Esophagus muscularis mucosa (tissue), 3 donors: ENCODE results near the gene MCEMP1.

ENCODE experiments used
- CTCF ChIP-seq, 3 experiments: fragments of 200-600 bp in 2 of 3; fragments of 450-650 bp in 1 of 3; sonication (generic) in 2 of 3; IDR thresholded peaks; one replicate each; pipeline ENCODE4 v1.5.1; 2017 to 2019; ENCODE audit warnings: antibody characterized with exemption in 3 of 3, mild to moderate bottlenecking in 2 of 3, moderate library complexity in 1 of 3
- POLR2AphosphoS5 ChIP-seq, 2 donors: sonication (generic); formaldehyde crosslinking; IDR thresholded peaks; one replicate each; pipeline ENCODE4 v1.6.1; 2017; ENCODE audit warnings: antibody characterized with exemption in 2 of 2

- TF ChIP-seq CTCF (IDR thresholded peaks at IDR 0.05) (no peak), POLR2AphosphoS5 (IDR thresholded peaks at IDR 0.05) (no peak)
These were observed 29.7 kb upstream of the MCEMP1 start for GRCh38 chr19:7647156-7647555.
